ENCODE measurements around the gene SCAF8.

DNA sequence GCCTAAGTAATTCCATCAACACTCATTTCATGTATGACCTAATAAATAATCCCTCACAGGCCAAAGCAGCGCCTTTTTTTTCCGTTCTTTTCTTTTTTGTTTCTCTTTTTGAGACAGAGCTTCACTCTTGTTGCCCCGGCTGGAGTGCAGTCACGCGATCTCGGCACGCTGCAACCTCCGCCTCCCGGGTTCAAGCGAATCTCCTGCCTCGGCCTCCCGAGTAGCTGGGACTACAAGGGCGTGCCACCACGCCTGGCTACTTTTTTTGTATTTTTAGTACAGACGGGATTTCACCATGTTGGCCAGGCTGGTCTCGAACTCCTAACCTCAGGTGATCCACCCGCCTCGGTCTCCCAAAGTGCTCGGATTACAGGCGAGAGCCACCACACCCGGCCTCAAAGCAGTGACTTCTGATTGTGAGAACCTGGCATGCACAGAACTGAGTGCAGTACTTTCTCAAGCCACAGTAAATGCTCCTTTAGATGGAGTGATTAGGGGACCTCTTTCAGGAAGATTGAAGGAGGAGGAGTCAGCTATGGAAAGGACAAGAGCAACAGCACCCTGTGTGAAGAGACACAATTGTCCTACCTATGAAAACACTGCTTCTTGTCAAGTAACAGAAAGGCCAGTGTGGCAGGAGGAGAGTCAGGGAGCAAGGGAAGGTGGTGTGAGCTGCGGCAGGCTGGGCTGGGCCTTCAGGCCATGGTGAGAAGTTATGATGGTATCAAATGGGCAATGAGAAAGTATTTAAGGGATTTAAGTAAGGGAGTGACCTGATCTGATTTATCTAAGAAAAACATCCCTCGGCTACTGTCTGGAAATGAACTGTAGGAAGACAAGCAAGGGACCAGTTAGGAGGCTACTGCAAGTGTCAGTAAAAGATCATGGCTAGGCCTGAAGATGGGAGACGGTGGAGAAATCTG lies 1.7 kb upstream of the SCAF8 start:
- TF ChIP-seq, protein P1, sequence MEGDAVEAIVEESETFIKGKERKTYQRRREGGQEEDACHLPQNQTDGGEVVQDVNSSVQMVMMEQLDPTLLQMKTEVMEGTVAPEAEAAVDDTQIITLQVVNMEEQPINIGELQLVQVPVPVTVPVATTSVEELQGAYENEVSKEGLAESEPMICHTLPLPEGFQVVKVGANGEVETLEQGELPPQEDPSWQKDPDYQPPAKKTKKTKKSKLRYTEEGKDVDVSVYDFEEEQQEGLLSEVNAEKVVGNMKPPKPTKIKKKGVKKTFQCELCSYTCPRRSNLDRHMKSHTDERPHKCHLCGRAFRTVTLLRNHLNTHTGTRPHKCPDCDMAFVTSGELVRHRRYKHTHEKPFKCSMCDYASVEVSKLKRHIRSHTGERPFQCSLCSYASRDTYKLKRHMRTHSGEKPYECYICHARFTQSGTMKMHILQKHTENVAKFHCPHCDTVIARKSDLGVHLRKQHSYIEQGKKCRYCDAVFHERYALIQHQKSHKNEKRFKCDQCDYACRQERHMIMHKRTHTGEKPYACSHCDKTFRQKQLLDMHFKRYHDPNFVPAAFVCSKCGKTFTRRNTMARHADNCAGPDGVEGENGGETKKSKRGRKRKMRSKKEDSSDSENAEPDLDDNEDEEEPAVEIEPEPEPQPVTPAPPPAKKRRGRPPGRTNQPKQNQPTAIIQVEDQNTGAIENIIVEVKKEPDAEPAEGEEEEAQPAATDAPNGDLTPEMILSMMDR (IDR thresholded peaks at IDR 0.05 in 8 of 11, conservative IDR thresholded peaks at IDR 0.05 in 3 of 11), result no peak
- TF ChIP-seq POLR2AphosphoS5 (IDR thresholded peaks at IDR 0.05), result no peak

All from spleen (tissue), 7 donors.